T-cell (primary cell): ENCODE results near the gene FCHO1. TPM values are rescaled to one million over a fixed set of nuclear protein-coding genes. Genes with fewer than 3 reads are reported as not detected.
"Not testable (repeated sequence)": the region's sequence is repeated elsewhere in the genome, so short reads cannot be mapped to it uniquely, and the experiment has no call there.

Source experiments
- ATAC-seq, 4 experiments: fragments of 200-7000 bp in 3 of 4; fragments of 150-1000 bp in 1 of 4; cut with Tn5 transposase; replicated peaks in 1 of 4; 1 replicate in 3 of 4; 2 replicates in 1 of 4; pipeline ENCODE4 v1.10.0; 2021; ENCODE audit warnings: moderate library complexity in 3 of 4, mild to moderate bottlenecking in 2 of 4, moderate number of reproducible peaks in 1 of 4
- CTCF ChIA-PET, 2 donors: fragments of 300-600 bp; sonication (Branson Sonifier 250); formaldehyde crosslinking; loops; one replicate each; lab custom pipeline; 2022; ENCODE audit warnings: antibody characterized with exemption in 2 of 2; lab: Charles Lee
- POLR2A ChIA-PET, 2 donors: fragments of 300-600 bp; sonication (Branson Sonifier 250); formaldehyde crosslinking; loops; one replicate each; lab custom pipeline; 2022; ENCODE audit warnings: antibody characterized with exemption in 2 of 2; lab: Charles Lee
- DNase-seq, 35 experiments: peaks; one replicate each; pipeline versions ENCODE4 v3.0.0 to v3.0.0-alpha.2; 2013 to 2023
- H3K27ac ChIP-seq: one replicate; pipeline ENCODE4 v1.5.1; 2013; ENCODE audit warnings: low read length
- H3K27me3 ChIP-seq, 2 experiments: replicated peaks in 1 of 2; 1 replicate in 1 of 2; 2 replicates in 1 of 2; pipeline versions ENCODE4 v1.6.1 to v1.7.0; 2013; ENCODE audit warnings: low read length in 1 of 2, mixed read lengths in 1 of 2; ENCODE audit not compliant: control insufficient read depth in 2 of 2, insufficient read depth in 2 of 2; ENCODE audit errors: extremely low read depth in 1 of 2
- H3K36me3 ChIP-seq, 2 donors: 1 replicate in 1 of 2; 2 replicates in 1 of 2; pipeline versions ENCODE4 v1.6.1 to v1.7.0; 2013; ENCODE audit warnings: low read length in 1 of 2; ENCODE audit not compliant: control insufficient read depth in 2 of 2, insufficient read depth in 1 of 2; ENCODE audit errors: extremely low read depth in 1 of 2
- H3K4me1 ChIP-seq, 2 experiments: 1 replicate in 1 of 2; 2 replicates in 1 of 2; pipeline versions ENCODE4 v1.6.1 to v1.7.0; 2013; ENCODE audit warnings: low read length in 2 of 2, mixed read lengths in 1 of 2; ENCODE audit not compliant: insufficient read depth in 2 of 2, control insufficient read depth in 1 of 2; ENCODE audit errors: extremely low read depth in 1 of 2
- H3K4me3 ChIP-seq, 2 donors: 1 replicate in 1 of 2; 2 replicates in 1 of 2; pipeline versions ENCODE4 v1.5.1 to v1.7.0; 2013; ENCODE audit warnings: mild to moderate bottlenecking in 2 of 2, low read length in 1 of 2, moderate library complexity in 1 of 2; ENCODE audit not compliant: control insufficient read depth in 1 of 2; ENCODE audit errors: extremely low read depth in 1 of 2
- H3K9me3 ChIP-seq: 2 replicates; pipeline ENCODE4 v1.7.0; 2013
- H3K27ac Mint-ChIP-seq, 2 donors: one replicate each; pipeline ENCODE4 v1.8.0; 2020 to 2021; ENCODE audit warnings: mild to moderate bottlenecking in 2 of 2, mixed read lengths in 2 of 2
- H3K27me3 Mint-ChIP-seq, 2 donors: one replicate each; pipeline ENCODE4 v1.8.0; 2021 to 2022; ENCODE audit warnings: mixed read lengths in 2 of 2
- H3K36me3 Mint-ChIP-seq: one replicate; pipeline ENCODE4 v1.8.0; 2021; ENCODE audit warnings: mixed read lengths
- H3K4me1 Mint-ChIP-seq, 3 donors: one replicate each; pipeline ENCODE4 v1.8.0; 2020 to 2022; ENCODE audit warnings: mixed read lengths in 3 of 3, mild to moderate bottlenecking in 1 of 3
- H3K4me3 Mint-ChIP-seq, 3 donors: one replicate each; pipeline ENCODE4 v1.8.0; 2020 to 2022; ENCODE audit warnings: mild to moderate bottlenecking in 3 of 3, mixed read lengths in 3 of 3, moderate library complexity in 3 of 3
- H3K9me3 Mint-ChIP-seq, 3 donors: one replicate each; pipeline ENCODE4 v1.8.0; 2020 to 2022; ENCODE audit warnings: mixed read lengths in 3 of 3
- WGBS: methylation state at CpG from one replicate; pipeline ENCODE4 v1.1.5; 2013; ENCODE audit warnings: missing lambda C conversion rate; ENCODE audit not compliant: insufficient coverage; 5-methylcytosine and 5-hydroxymethylcytosine counted together
- total RNA-seq, 35 experiments: library from RNA in 6 of 35; stranded (reverse) in 6 of 35; fragments of 120-200 nt in 1 of 35; gene quantifications; one replicate each; pipeline versions ENCODE4 v1.2.1 to v1.2.4 and lab custom pipeline; 2013 to 2026

The FCHO1 gene
- total RNA-seq, 5 donors from 2014 or later (not counting 1 experiment from before 2014, with no cell fraction given) = 63.0 to 129 (median 118) TPM

DNA sequence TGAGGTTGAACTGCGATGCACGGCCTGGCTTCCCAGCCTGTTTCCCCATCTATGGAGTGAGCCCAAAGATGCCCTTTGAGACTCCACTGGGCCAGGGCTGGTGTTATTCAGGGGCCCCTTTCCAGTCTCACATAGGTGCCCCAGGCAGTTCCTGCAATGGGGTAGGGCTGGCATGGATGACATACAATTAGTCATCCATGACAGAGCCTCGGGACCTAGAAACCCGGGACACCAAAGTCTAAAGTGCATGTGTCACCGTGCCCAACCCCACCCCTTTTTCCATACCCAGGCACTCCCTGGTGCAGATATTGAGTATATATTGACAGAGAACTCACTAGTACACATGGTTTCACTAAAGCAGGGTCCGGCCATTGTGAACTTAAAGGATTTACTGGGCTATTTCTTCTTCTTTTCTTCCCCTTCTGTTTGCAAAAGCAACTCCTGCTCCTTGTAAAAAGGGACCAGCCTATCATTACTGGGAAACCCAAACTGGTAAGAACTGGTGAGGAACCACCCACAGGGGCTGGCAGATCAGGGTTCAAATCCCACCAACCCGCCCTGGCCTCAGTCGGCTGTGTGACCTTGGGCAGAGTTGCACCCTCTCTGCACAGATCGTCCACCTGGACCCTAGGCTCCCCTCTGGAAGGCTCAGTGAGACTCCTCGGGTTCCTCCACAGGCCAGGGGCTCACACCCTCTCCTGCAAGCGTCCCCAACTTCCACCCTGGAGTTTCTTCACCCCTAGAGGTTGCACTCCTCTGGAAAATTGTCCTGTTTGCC is 46.3 kb downstream of the FCHO1 start:
- no peak overlapping the region for H3K27ac ChIP-seq
- WGBS = 75% methylated on average over 5 of the region's 11 CpGs
- H3K27me3 ChIP-seq = peaks cover 0 to 26% of the 10 kb centered on the region in 2 experiments
- no peaks in the 10 kb centered on the region for H3K36me3 ChIP-seq
- Mint-ChIP-seq H3K4me3 (peak overlapping the region in 1 of 3 donors; percentile 77), H3K27ac (peak overlapping the region in 1 of 2 donors; percentile 34), H3K4me1 (peaks cover 44 to 57% (median 48%) of the 10 kb centered on the region in 3 donors), H3K9me3 (no peaks in the 10 kb centered on the region), H3K36me3 (no peaks in the 10 kb centered on the region), H3K27me3 (no peaks in the 10 kb centered on the region)
- peaks cover 28 to 48% of the 10 kb centered on the region in 2 experiments for H3K4me1 ChIP-seq
- DNase-seq (no peak), ATAC-seq (no peak)
- POLR2A ChIA-PET = no interaction called here
- no peak overlapping the region for H3K4me3 ChIP-seq
- no peaks in the 10 kb centered on the region for H3K9me3 ChIP-seq
- CTCF ChIA-PET = interaction anchor here in 1 of 2 donors (0.7 kb wide), 1 partner anchor 351 kb away, joined by 3 read pairs; no protein-coding TSS in a partner anchor

DNA sequence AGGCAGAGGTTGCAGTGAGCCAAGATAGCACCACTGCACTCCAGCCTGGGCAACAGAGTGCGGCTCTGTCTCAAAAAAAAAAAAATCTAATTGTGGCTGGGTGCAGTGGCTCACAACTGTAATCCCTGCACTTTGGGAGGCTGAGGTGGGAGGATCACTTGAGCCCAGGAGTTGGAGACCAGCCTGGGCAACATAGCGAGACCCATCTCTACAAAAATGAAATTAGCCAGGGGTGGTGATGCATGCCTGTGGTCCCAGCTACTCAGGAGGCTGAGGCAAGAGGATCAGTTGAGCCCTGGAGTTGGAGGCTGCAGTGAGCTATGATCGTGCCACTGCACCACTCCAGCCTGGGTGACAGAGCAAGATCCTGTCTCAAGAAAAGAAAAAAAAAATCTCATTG is 47.3 kb downstream of the FCHO1 start:
- CTCF ChIA-PET = interaction anchor here in 1 of 2 donors (0.7 kb wide), 1 partner anchor 352 kb away, joined by 3 read pairs; no protein-coding TSS in a partner anchor
- H3K4me1 Mint-ChIP-seq = peaks cover 49 to 57% (median 49%) of the 10 kb centered on the region in 3 donors
- peaks cover 32 to 56% of the 10 kb centered on the region in 2 experiments for H3K4me1 ChIP-seq

DNA sequence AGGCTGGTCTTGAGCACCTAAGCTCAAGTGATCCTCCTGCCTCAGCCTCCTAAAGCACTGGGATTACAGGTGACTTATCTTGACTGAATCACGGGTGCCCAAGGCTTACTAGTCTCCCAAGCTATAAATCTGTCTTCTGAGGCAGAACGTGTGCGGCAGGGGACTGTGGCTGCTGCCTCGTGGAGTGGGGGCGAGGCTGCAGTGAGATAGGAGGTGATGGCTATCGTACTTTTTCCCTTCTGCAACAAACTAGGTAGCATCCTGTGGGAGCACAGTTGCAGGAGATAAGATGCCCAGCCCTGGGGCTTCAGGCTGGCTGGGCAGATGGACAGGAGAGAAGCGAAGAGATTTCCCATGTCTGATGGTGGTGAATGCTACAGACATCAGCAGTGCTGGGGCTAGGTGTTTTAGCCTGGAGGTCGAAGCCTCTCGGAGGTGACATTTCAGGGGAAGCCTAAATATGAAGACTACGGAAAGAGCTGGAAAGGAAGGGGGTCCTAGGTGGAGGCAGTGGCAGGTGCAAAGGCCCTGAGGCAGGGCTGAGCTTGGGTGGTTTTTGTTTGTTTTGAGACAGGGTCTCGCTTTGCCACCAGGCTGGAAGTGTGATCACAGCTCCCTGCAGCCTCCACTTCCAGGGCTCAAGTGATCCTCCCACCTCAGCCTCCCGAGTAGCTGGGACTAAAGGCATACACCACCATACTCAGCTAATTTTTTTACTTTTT is 51.0 kb downstream of the FCHO1 start:
- ATAC-seq (no peak), DNase-seq (no peak)
- Histone ChIP-seq H3K27ac (no peak overlapping the region), H3K9me3 (no peaks in the 10 kb centered on the region), H3K27me3 (peaks cover 0 to 3% of the 10 kb centered on the region in 2 experiments), H3K4me3 (no peak overlapping the region), H3K36me3 (no peaks in the 10 kb centered on the region), H3K4me1 (peaks cover 21 to 33% of the 10 kb centered on the region in 2 experiments)
- no peaks in the 10 kb centered on the region for H3K27me3 Mint-ChIP-seq
- no peaks in the 10 kb centered on the region for H3K36me3 Mint-ChIP-seq
- CTCF ChIA-PET = interaction anchor here (0.6 to 2.0 kb wide), 3 partner anchors 57 to 396 kb away, joined by 3 to 6 read pairs (median 5); partner anchors contain the start of gene RPL18A (in 1 of the 2)
- H3K9me3 Mint-ChIP-seq = no peaks in the 10 kb centered on the region
- H3K27ac Mint-ChIP-seq = peak overlapping the region; percentile 85 to 86
- H3K4me1 Mint-ChIP-seq = peaks cover 36 to 47% (median 47%) of the 10 kb centered on the region in 3 donors
- POLR2A ChIA-PET = interaction anchor here in 1 of 2 donors (0.6 kb wide), 1 partner anchor 25 kb away, joined by 12 read pairs; no protein-coding TSS in a partner anchor
- H3K4me3 Mint-ChIP-seq = peak overlapping the region in 1 of 3 donors; percentile 83
- 97% methylated on average over 5 of the region's 12 CpGs for WGBS

More for the DNA sequence above, 47.3 kb downstream of the FCHO1 start:
- H3K9me3 ChIP-seq, DNase-seq, H3K9me3 Mint-ChIP-seq, H3K4me3 Mint-ChIP-seq, H3K27ac ChIP-seq, H3K27ac Mint-ChIP-seq, ATAC-seq, H3K27me3 Mint-ChIP-seq, H3K36me3 ChIP-seq, H3K4me3 ChIP-seq, H3K36me3 Mint-ChIP-seq: not testable (repeated sequence)
- POLR2A ChIA-PET = interaction anchor here in 1 of 2 donors (0.7 kb wide), 1 partner anchor 116 kb away, joined by 15 read pairs; no protein-coding TSS in a partner anchor
- WGBS = 90% methylated on average over 2 of the region's 3 CpGs
- peaks cover 0 to 26% of the 10 kb centered on the region in 2 experiments for H3K27me3 ChIP-seq

DNA sequence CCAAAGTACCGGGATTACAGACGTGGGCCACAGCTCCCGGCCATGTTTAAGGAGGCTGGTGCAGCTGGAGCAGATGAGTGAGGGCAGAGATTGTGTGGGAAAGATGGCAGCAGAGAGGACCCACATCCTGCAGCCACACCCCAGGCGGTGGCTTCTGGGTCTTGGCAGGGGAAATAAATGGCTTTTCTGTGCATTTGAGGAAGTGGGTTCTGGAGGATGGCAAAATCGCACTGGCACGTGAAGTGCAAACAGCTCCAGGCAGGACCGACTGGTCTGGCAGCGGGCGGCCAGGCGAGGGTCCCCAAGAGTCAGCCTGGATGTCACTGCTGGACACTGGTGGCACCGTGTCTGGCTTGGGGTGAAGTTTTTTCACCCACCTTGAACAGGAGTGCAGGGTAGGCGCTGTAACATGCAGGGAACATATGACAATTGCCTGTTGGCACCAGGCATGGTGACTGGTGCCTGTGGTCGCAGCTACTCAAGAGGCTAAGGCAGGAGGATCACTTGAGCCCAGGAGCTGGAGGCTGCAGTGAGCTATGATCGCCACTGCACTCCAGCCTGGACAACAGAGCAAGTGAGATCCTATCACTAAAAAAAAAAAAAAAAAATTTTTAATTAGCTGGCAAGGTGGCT is 52.1 kb downstream of the FCHO1 start:
- 14% methylated on average over 11 of the region's 14 CpGs for WGBS
- no peaks in the 10 kb centered on the region for H3K27me3 Mint-ChIP-seq
- Histone ChIP-seq H3K9me3 (no peaks in the 10 kb centered on the region), H3K36me3 (no peaks in the 10 kb centered on the region), H3K4me3 (no peak overlapping the region), H3K4me1 (peaks cover 21 to 41% of the 10 kb centered on the region in 2 experiments), H3K27ac (no peak overlapping the region), H3K27me3 (peaks cover 0 to 11% of the 10 kb centered on the region in 2 experiments)
- peaks cover 36 to 55% (median 45%) of the 10 kb centered on the region in 3 donors for H3K4me1 Mint-ChIP-seq
- POLR2A ChIA-PET = no interaction called here
- ATAC-seq = peak; percentile 83 to 92 (median 90)
- CTCF ChIA-PET = interaction anchor here (0.6 to 2.0 kb wide), 3 partner anchors 56 to 394 kb away, joined by 3 to 6 read pairs (median 5); partner anchors contain the start of gene RPL18A (in 1 of the 2)
- DNase-seq = peak in 34 of 35 experiments; percentile 16 to 71 (median 46)
- H3K36me3 Mint-ChIP-seq = no peaks in the 10 kb centered on the region
- peak overlapping the region; percentile 64 to 83 (median 68) for H3K4me3 Mint-ChIP-seq
- peak overlapping the region; percentile 97 for H3K27ac Mint-ChIP-seq
- H3K9me3 Mint-ChIP-seq = no peaks in the 10 kb centered on the region

DNA sequence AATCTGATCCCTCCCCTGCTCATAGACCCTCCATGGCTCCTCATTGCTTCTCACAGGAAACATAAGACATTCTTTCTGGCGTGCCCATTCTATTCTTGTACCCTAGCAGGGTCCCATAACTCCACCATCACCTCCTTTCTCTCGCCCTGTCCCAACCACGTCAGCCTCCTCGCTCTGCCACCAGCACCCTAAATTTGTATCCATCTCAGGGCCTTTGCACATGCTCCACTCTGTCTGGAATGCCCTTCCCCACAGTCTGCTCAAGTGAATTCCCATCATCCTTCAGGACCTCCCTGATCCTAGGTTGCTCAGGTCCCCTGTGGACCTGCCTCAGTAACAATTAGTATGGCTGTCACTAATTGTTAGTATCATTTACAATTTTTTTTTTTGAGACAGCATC is 54.1 kb downstream of the FCHO1 start:
- WGBS = 95% methylated on average over 4 of the region's 4 CpGs
- Histone ChIP-seq H3K27me3 (peaks cover 0 to 13% of the 10 kb centered on the region in 2 experiments), H3K27ac (no peak overlapping the region), H3K4me1 (peaks cover 21 to 42% of the 10 kb centered on the region in 2 experiments), H3K9me3 (no peaks in the 10 kb centered on the region), H3K36me3 (no peaks in the 10 kb centered on the region), H3K4me3 (no peak overlapping the region)
- Mint-ChIP-seq H3K9me3 (no peaks in the 10 kb centered on the region), H3K4me1 (peaks cover 36 to 57% (median 46%) of the 10 kb centered on the region in 3 donors), H3K27me3 (no peaks in the 10 kb centered on the region), H3K36me3 (no peaks in the 10 kb centered on the region), H3K27ac (peak overlapping the region; percentile 31 to 81), H3K4me3 (peak overlapping the region in 1 of 3 donors; percentile 67)
- ChIA-PET POLR2A (interaction anchor here (0.6 to 0.7 kb wide), 2 partner anchors 8 to 37 kb away, joined by 4 read pairs; no protein-coding TSS in a partner anchor), CTCF (no interaction called here)
- DNase-seq (no peak), ATAC-seq (no peak)
